HG02610 (cell line): Measurements from ENCODE around the gene USP12.
"Not testable (repeated sequence)": the region's sequence is repeated elsewhere in the genome, so short reads cannot be mapped to it uniquely, and the experiment has no call there.

Experiments
- ATAC-seq: cut with Tn5 transposase; IDR thresholded peaks from one replicate; pipeline ENCODE4 v1.9.1; 2021; ENCODE audit warnings: mild to moderate bottlenecking, moderate library complexity; ENCODE audit not compliant: unreplicated experiment

Gene USP12

GRCh38 chr13:27124571-27124970, 47.0 kb downstream of the USP12 start:
- no peak for ATAC-seq

DNA sequence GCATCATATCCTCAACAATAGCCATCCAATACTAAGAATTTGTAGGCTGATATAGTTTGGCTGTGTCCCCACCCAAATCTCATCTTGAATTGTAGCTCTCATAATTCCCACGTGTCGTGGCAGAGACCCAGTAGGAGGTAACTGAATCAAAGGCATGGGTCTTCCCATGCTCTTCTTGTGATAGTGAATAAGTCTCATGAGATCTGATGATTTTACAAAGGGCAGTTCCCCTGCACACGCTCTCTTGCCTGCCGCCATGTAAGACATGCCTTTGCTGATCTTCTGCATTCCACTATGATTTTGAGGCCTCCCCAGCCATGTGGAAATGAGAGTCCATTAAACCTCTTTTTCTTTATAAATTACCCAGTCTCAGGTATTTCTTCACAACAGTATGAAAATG, 48.2 kb downstream of the USP12 start:
- ATAC-seq: not testable (repeated sequence)

DNA sequence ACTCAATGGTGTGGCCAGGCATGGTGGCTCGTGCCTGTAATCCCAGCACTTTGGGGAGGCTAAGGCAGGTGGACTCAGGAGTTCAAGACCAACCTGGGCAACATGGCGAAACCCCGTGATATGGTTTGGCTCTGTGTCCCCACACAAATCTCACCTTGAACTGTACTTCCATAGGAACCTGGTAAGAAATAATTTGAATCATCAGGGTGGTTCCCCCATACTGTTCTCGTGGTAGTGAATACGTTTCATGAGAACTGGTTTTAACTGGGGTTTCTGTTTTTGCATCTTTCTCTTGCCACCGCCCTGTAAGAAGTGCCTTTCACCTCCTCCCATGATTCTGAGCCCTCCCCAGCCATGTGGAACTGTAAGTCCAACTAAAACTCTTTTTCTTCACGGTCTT, 49.6 kb downstream of the USP12 start:
- no peak for ATAC-seq

DNA sequence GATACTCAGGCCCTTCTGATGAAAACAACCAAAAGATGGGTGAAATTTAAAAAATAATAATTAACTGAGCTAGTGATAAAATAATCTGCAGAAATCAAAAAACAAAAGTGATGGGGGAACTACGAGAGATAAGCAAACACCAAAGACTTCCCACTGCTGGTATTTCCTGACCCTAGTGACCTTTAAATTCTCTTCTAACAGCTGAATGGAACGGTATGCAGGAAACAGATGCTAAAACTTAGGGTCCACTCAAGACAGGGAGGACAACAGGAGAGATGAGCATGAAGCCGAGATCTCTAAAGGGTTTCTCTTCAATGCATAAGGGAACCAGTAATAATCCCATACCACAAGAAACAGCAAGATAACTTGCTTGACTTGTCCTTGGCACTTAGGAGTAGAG, 50.8 kb downstream of the USP12 start:
- ATAC-seq: no peak

- no peak for ATAC-seq
Measured at GRCh38 chr13:27120011-27120410, 51.6 kb downstream of the USP12 start.

- no peak for ATAC-seq
Measured at GRCh38 chr13:27118428-27119054, 53.1 kb downstream of the USP12 start.

DNA sequence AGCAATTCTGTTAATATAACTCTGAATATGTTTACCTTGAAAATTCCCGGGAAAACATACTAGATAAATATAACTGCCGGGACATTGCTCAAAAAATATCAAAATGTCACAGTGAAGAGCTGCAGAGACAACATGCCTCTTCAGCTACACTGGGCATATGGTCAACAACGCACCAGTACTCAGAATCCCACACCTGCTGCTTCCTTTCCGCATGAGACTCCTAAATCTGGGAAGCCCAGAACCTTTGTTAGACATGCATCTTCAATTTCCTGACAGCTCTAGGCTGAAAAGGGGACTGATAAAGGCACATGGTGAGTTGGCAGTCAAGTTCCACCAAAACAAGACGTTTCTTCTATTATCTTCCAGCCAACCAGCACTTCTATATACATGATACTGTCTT, 53.7 kb downstream of the USP12 start:
- ATAC-seq: no peak

DNA sequence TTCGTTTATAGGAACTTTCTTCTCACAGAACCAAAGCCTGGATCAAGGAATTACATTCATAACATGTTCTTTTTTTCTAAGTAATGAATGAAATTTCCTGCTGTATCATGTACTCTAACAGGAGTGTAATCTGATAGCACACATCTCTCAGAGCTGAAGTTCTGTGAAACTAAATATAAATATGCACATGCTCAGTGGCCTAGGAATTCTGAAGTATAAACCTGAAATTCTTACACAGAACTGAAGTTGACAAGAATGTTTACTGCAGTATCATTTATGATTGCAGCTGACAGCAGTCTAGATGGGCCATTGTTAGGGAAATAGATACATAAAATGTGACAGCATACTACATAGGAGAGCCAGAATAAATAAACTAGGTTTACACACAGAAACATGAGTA, 54.5 kb downstream of the USP12 start:
- ATAC-seq: no peak

DNA sequence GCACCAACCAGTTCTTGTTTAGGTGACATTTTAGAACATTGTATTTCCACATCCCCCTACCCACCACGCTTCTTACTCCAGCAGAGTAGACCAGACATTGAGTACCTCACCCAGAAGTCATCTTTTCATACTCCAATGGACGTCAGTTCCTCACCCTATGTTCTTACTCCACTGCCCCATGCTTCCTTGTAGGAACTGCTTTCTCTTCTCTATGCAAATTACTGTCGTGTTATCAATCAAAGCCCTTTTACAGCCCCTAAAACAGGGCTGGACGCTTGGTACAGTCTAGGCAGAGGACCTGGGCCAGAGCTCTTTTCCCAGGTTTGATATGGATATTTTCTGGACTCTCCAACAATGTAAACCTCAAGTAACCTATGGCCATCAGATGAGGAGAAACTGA, 58.2 kb downstream of the USP12 start:
- ATAC-seq: no peak

- peak; percentile 27 for ATAC-seq
Measured at GRCh38 chr13:27112006-27112405, 59.6 kb downstream of the USP12 start.

- ATAC-seq: no peak
Measured at GRCh38 chr13:27110056-27110746, 61.4 kb downstream of the USP12 start.

DNA sequence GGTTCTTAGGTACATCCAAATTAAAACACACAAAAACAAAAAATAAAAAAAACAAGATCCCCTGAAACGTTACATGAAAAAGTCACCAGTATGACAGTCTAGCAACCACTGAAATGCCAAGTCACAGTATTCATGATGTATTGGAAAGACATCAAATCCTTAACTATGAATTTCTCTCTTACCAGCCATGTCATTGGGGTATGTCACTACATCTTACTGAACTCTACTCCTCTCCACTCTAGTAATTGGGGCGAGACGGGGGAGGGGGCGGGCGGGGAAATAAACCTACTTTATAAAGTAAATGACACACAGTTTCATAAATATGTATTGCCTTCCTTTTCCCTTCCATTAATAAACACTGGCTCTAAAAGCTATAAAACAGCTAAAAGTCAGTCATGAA, 65.5 kb downstream of the USP12 start:
- no peak for ATAC-seq

GRCh38 chr13:27104606-27105005, 67.0 kb downstream of the USP12 start:
- no peak for ATAC-seq

DNA sequence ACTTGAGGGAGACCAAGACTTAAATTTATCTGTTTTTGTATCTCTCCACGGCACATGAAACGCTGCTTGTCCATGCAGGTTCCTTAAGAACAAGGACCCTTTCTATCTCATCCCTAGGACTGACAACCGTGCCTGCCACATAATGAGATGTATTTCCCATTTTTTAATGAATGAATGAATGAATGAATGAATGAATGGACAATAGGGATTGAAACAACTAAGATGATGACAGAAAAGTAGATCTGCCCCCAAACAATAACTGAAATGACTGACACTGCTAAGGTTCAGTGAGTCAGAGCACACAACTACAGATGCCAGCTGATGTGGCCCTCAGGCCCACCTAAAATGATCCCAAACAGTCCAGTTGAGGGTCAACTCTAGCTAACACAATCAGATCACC, 69.8 kb downstream of the USP12 start:
- ATAC-seq: no peak

GRCh38 chr13:27101289-27101688, 70.3 kb downstream of the USP12 start:
- ATAC-seq: no peak

- ATAC-seq: no peak
Measured at GRCh38 chr13:27097691-27098090, 73.9 kb downstream of the USP12 start.

GRCh38 chr13:27091451-27091850, 80.2 kb downstream of the USP12 start:
- no peak for ATAC-seq

DNA sequence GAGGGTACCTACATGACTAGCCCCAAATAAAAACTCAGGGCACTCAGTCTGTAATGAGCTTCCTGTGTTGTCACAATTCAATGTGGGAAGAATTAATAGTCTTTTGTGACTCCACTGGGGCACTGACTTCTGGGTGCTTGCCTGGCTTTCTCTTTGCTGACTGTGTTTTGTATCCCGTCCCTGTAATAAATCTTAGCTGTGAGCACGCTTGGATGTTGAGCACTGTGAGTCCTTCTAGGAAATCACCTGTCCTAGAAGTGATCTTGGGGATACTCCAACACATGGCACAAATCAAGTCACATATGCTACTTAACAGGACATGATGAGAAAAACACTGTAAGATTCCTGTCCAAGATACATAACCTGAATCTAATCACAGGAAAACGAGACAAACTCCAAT, 83.0 kb downstream of the USP12 start:
- no peak for ATAC-seq

- no peak for ATAC-seq
Measured at GRCh38 chr13:27086599-27087265, 84.9 kb downstream of the USP12 start.

- no peak for ATAC-seq
Measured at GRCh38 chr13:27083183-27083582, 88.4 kb downstream of the USP12 start.

DNA sequence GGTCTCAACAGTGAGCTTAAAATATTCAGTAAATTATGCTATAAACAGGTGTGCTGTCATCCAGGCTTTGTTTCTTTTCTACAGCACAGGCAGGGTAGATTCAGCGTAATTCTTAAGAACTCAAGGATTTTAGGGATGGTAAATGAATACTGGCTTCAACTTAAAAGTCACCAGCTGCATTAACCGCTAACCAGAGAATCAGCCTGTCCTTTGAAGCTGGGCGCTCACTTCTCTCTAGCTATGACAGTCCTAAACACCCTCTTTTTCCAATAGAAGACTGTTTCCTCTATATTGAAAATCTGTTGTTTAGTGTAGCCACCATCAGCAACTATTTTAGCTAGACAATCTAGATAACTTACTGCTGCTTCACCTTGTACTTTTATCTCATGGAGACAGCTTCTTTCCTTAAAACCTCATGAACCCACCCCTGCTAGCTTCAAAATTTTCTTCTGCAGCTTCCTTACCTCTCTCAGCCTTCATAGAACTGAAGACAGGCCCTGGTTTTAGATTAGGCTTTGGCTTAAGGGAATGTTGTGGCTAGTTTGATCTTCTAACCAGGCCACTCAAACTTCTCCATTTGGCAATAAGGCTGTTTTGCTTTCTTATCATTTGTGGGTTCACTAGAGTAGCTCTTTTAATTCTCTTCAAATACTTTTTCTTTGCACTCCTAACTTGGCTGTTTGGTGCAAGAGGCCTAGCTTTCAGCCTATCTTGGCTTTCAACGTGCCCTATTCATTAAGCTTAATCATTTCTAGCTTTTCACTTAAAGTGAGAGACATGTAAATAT, 89.5 kb downstream of the USP12 start:
- no peak for ATAC-seq
